Measurements from ENCODE around the gene OSBPL3. TPM values are rescaled to one million over a fixed set of nuclear protein-coding genes. Genes with fewer than 3 reads are reported as not detected.

Gene OSBPL3
- polyA plus RNA-seq, 1 of the 3 experiments (the other 2 are of a cell fraction): 23.2 TPM

DNA sequence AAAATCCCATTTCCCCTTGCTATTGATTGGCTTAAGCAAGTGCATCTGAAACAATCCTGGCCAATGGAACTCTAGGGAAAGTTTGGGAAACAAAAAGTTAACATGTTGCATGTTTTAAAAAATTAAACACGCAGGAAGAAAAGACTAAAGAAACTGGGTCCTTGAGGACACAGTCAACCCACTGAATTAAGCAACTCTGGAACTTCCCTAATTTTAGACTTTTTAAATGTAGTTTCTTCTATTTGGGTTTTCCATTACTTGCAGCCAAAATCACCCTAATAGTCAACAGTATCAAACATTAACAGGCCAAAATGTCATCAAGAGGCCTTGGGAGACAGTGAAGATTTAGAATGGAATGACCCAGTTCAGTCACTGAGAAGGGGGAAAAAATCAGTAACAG is 40.6 kb downstream of the OSBPL3 start:
- Histone ChIP-seq H3K27ac (ENCODE audit: low read depth in 2 of 2, low read length in 1 of 2) (no peak overlapping the region), H3K9ac (no peak overlapping the region), H3K36me3 (replicated peaks in 1 of 2; ENCODE audit: control insufficient read depth in 1 of 2, insufficient read depth in 2 of 2, low read length in 1 of 2) (no peaks in the 10 kb centered on the region), H3K4me1 (ENCODE audit: control insufficient read depth in 1 of 2, insufficient read depth in 2 of 2, low read depth in 1 of 2, low read length in 1 of 2) (peaks cover 11 to 18% of the 10 kb centered on the region in 2 experiments), H4K20me1 (ENCODE audit: insufficient read depth) (no peaks in the 10 kb centered on the region), H3K9me3 (no peaks in the 10 kb centered on the region), H3K4me3 (ENCODE audit: low read depth in 2 of 2, low read length in 1 of 2) (no peak overlapping the region), H3K4me2 (no peak overlapping the region), H2AFZ (ENCODE audit: low read depth) (no peak overlapping the region), H3F3A (replicated peaks; ENCODE audit: insufficient read depth) (peaks cover 26% of the 10 kb centered on the region), H3K27me3 (ENCODE audit: insufficient read depth) (no peaks in the 10 kb centered on the region), H3K9me2 (no peaks in the 10 kb centered on the region), H3K79me2 (ENCODE audit: insufficient read depth) (peaks cover 89% of the 10 kb centered on the region)
- 97% methylated on average over 1 of the region's 1 CpG for WGBS (ENCODE audit: low lambda C conversion rate)
- DNase-seq: no peak
- ChIA-PET CTCF (interaction anchor here (0.9 to 1.9 kb wide), 3 partner anchors 8 to 38 kb away, joined by 3 to 7 read pairs (median 4); no protein-coding TSS in a partner anchor), POLR2A (no interaction called here)
- TF ChIP-seq, protein P1, sequence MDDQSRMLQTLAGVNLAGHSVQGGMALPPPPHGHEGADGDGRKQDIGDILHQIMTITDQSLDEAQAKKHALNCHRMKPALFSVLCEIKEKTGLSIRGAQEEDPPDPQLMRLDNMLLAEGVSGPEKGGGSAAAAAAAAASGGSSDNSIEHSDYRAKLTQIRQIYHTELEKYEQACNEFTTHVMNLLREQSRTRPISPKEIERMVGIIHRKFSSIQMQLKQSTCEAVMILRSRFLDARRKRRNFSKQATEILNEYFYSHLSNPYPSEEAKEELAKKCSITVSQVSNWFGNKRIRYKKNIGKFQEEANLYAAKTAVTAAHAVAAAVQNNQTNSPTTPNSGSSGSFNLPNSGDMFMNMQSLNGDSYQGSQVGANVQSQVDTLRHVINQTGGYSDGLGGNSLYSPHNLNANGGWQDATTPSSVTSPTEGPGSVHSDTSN (IDR thresholded peaks at IDR 0.05): no peak
- no peak for TF ChIP-seq RAD21 (IDR thresholded peaks at IDR 0.05; ENCODE audit: low read length)
- TF ChIP-seq, protein P2, sequence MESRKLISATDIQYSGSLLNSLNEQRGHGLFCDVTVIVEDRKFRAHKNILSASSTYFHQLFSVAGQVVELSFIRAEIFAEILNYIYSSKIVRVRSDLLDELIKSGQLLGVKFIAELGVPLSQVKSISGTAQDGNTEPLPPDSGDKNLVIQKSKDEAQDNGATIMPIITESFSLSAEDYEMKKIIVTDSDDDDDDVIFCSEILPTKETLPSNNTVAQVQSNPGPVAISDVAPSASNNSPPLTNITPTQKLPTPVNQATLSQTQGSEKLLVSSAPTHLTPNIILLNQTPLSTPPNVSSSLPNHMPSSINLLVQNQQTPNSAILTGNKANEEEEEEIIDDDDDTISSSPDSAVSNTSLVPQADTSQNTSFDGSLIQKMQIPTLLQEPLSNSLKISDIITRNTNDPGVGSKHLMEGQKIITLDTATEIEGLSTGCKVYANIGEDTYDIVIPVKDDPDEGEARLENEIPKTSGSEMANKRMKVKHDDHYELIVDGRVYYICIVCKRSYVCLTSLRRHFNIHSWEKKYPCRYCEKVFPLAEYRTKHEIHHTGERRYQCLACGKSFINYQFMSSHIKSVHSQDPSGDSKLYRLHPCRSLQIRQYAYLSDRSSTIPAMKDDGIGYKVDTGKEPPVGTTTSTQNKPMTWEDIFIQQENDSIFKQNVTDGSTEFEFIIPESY (IDR thresholded peaks at IDR 0.05; ENCODE audit: borderline replicate concordance, low read depth): no peak
- TF ChIP-seq, protein P3, sequence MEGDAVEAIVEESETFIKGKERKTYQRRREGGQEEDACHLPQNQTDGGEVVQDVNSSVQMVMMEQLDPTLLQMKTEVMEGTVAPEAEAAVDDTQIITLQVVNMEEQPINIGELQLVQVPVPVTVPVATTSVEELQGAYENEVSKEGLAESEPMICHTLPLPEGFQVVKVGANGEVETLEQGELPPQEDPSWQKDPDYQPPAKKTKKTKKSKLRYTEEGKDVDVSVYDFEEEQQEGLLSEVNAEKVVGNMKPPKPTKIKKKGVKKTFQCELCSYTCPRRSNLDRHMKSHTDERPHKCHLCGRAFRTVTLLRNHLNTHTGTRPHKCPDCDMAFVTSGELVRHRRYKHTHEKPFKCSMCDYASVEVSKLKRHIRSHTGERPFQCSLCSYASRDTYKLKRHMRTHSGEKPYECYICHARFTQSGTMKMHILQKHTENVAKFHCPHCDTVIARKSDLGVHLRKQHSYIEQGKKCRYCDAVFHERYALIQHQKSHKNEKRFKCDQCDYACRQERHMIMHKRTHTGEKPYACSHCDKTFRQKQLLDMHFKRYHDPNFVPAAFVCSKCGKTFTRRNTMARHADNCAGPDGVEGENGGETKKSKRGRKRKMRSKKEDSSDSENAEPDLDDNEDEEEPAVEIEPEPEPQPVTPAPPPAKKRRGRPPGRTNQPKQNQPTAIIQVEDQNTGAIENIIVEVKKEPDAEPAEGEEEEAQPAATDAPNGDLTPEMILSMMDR (IDR thresholded peaks at IDR 0.05): no peak
- no peak for TF ChIP-seq NRF1 (IDR thresholded peaks at IDR 0.05; ENCODE audit: low read depth, low read length)
- no peak for TF ChIP-seq EZH2phosphoT487 (IDR thresholded peaks at IDR 0.05; ENCODE audit: borderline replicate concordance, low read depth)
- TF ChIP-seq YY1 (IDR thresholded peaks at IDR 0.05; ENCODE audit: low read depth): no peak
- no peak for TF ChIP-seq MXI1 (IDR thresholded peaks at IDR 0.05; ENCODE audit: low read depth, low read length)
- TF ChIP-seq RCOR1 (IDR thresholded peaks at IDR 0.05; ENCODE audit: low read length): no peak
- TF ChIP-seq TAF1 (IDR thresholded peaks at IDR 0.05; ENCODE audit: borderline replicate concordance, low read depth, low read length): no peak
- no peak for TF ChIP-seq NFIC (IDR thresholded peaks at IDR 0.05; ENCODE audit: borderline replicate concordance)
- TF ChIP-seq, protein P4, sequence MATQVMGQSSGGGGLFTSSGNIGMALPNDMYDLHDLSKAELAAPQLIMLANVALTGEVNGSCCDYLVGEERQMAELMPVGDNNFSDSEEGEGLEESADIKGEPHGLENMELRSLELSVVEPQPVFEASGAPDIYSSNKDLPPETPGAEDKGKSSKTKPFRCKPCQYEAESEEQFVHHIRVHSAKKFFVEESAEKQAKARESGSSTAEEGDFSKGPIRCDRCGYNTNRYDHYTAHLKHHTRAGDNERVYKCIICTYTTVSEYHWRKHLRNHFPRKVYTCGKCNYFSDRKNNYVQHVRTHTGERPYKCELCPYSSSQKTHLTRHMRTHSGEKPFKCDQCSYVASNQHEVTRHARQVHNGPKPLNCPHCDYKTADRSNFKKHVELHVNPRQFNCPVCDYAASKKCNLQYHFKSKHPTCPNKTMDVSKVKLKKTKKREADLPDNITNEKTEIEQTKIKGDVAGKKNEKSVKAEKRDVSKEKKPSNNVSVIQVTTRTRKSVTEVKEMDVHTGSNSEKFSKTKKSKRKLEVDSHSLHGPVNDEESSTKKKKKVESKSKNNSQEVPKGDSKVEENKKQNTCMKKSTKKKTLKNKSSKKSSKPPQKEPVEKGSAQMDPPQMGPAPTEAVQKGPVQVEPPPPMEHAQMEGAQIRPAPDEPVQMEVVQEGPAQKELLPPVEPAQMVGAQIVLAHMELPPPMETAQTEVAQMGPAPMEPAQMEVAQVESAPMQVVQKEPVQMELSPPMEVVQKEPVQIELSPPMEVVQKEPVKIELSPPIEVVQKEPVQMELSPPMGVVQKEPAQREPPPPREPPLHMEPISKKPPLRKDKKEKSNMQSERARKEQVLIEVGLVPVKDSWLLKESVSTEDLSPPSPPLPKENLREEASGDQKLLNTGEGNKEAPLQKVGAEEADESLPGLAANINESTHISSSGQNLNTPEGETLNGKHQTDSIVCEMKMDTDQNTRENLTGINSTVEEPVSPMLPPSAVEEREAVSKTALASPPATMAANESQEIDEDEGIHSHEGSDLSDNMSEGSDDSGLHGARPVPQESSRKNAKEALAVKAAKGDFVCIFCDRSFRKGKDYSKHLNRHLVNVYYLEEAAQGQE (IDR thresholded peaks at IDR 0.05; ENCODE audit: low read depth, low read length): no peak

Measured in SK-N-SH (cell line).